ENCODE data around the gene DNAJC1.

Gene DNAJC1

GRCh38 chr10:21927631-21928353 lies 75.7 kb downstream of the DNAJC1 start:
- Histone ChIP-seq H3K27ac (ENCODE audit: low read length) (no peak overlapping the region), H3K79me2 (ENCODE audit: low read length) (peaks cover 73% of the 10 kb centered on the region), H3K4me2 (ENCODE audit: low read depth, low read length) (no peak overlapping the region), H2AFZ (ENCODE audit: low read length) (no peak overlapping the region), H3K36me3 (replicated peaks; ENCODE audit: insufficient read depth, low read length) (no peaks in the 10 kb centered on the region), H3K4me1 (ENCODE audit: low read length) (no peaks in the 10 kb centered on the region), H3K9me3 (replicated peaks; ENCODE audit: insufficient read depth, low read length) (no peaks in the 10 kb centered on the region), H3K9me2 (replicated peaks; ENCODE audit: insufficient read depth, low read length) (no peaks in the 10 kb centered on the region), H4K20me1 (ENCODE audit: insufficient read depth, low read length) (no peaks in the 10 kb centered on the region; the same call in 1 of the 2 replicates), H3K4me3 (ENCODE audit: low read length) (no peak overlapping the region), H3K9ac (ENCODE audit: low read length) (no peak overlapping the region), H3K27me3 (replicated peaks; ENCODE audit: insufficient read depth, low read length) (no peaks in the 10 kb centered on the region), H3F3A (ENCODE audit: insufficient read depth, low read length) (no peaks in the 10 kb centered on the region)
- TF ChIP-seq EZH2 (optimal IDR thresholded peaks at IDR 0.05; ENCODE audit: low read depth, low read length) (no peak), EZH2phosphoT487 (IDR thresholded peaks at IDR 0.05; ENCODE audit: low read length) (no peak), CTCF (IDR thresholded peaks at IDR 0.05; ENCODE audit: low read length) (no peak)
- DNase-seq = no peak

GRCh38 chr10:21926949-21927348 lies 76.6 kb downstream of the DNAJC1 start:
- Histone ChIP-seq H2AFZ (ENCODE audit: low read length) (no peak overlapping the region), H3K36me3 (replicated peaks; ENCODE audit: insufficient read depth, low read length) (no peaks in the 10 kb centered on the region), H3K4me1 (ENCODE audit: low read length) (no peaks in the 10 kb centered on the region), H3K9ac (ENCODE audit: low read length) (no peak overlapping the region), H3K79me2 (ENCODE audit: low read length) (peaks cover 69% of the 10 kb centered on the region), H3K27ac (ENCODE audit: low read length) (no peak overlapping the region), H3K4me2 (ENCODE audit: low read depth, low read length) (no peak overlapping the region), H3K9me2 (replicated peaks; ENCODE audit: insufficient read depth, low read length) (no peaks in the 10 kb centered on the region), H3K9me3 (replicated peaks; ENCODE audit: insufficient read depth, low read length) (no peaks in the 10 kb centered on the region), H3F3A (ENCODE audit: insufficient read depth, low read length) (no peaks in the 10 kb centered on the region), H3K27me3 (replicated peaks; ENCODE audit: insufficient read depth, low read length) (no peaks in the 10 kb centered on the region), H4K20me1 (ENCODE audit: insufficient read depth, low read length) (no peaks in the 10 kb centered on the region; the same call in 1 of the 2 replicates), H3K4me3 (ENCODE audit: low read length) (no peak overlapping the region)
- DNase-seq = no peak
- TF ChIP-seq EZH2phosphoT487 (IDR thresholded peaks at IDR 0.05; ENCODE audit: low read length) (no peak), CTCF (IDR thresholded peaks at IDR 0.05; ENCODE audit: low read length) (no peak), EZH2 (optimal IDR thresholded peaks at IDR 0.05; ENCODE audit: low read depth, low read length) (no peak)

- Histone ChIP-seq H3K4me2 (ENCODE audit: low read depth, low read length) (no peak overlapping the region), H3K4me3 (ENCODE audit: low read length) (no peak overlapping the region), H2AFZ (ENCODE audit: low read length) (no peak overlapping the region), H3K9me2 (replicated peaks; ENCODE audit: insufficient read depth, low read length) (no peaks in the 10 kb centered on the region), H3F3A (ENCODE audit: insufficient read depth, low read length) (no peaks in the 10 kb centered on the region), H3K9me3 (replicated peaks; ENCODE audit: insufficient read depth, low read length) (no peaks in the 10 kb centered on the region), H3K9ac (ENCODE audit: low read length) (no peak overlapping the region), H3K36me3 (replicated peaks; ENCODE audit: insufficient read depth, low read length) (no peaks in the 10 kb centered on the region), H4K20me1 (ENCODE audit: insufficient read depth, low read length) (no peaks in the 10 kb centered on the region; the same call in 1 of the 2 replicates), H3K79me2 (ENCODE audit: low read length) (peaks cover 67% of the 10 kb centered on the region), H3K4me1 (ENCODE audit: low read length) (no peaks in the 10 kb centered on the region), H3K27ac (ENCODE audit: low read length) (no peak overlapping the region), H3K27me3 (replicated peaks; ENCODE audit: insufficient read depth, low read length) (no peaks in the 10 kb centered on the region; the same call in 1 of the 2 replicates)
- TF ChIP-seq EZH2 (optimal IDR thresholded peaks at IDR 0.05; ENCODE audit: low read depth, low read length) (no peak), EZH2phosphoT487 (IDR thresholded peaks at IDR 0.05; ENCODE audit: low read length) (no peak), CTCF (IDR thresholded peaks at IDR 0.05; ENCODE audit: low read length) (no peak)
- DNase-seq = no peak
These were observed 77.1 kb downstream of the DNAJC1 start for GRCh38 chr10:21926358-21926925.
